ENCODE results near the gene C5orf47. TPM values are rescaled to one million over a fixed set of nuclear protein-coding genes. Genes with fewer than 3 reads are reported as not detected.

The C5orf47 gene
- total and polyA plus RNA-seq, 2 of the 8 experiments (the other 6 are each of a cell fraction or from before 2014, with no cell fraction given): 0.11 TPM; not detected in 1

- POLR2A ChIA-PET (ENCODE audit: partially characterized antibody): interaction anchor here (0.6 kb wide), 1 partner anchor 718 kb away, joined by 3 read pairs; no protein-coding TSS in a partner anchor
- Histone ChIP-seq H2AK5ac (ENCODE audit: low read depth, low read length) (no peak overlapping the region), H3K18ac (ENCODE audit: extremely low read depth, low read length) (no peak overlapping the region), H3K23ac (ENCODE audit: insufficient read length) (no peak overlapping the region), H3K27ac (ENCODE audit: low read depth, low read length) (no peak overlapping the region), H3K14ac (ENCODE audit: insufficient read length) (no peak overlapping the region), H2BK20ac (ENCODE audit: low read length) (no peak overlapping the region), H3K56ac (replicated peaks; ENCODE audit: insufficient read length, low read depth, low read length) (no peak overlapping the region), H3K4me2 (ENCODE audit: insufficient read depth in 1 of 2, low read depth in 2 of 2, low read length in 2 of 2) (no peak overlapping the region), H4K20me1 (replicated peaks in 1 of 2; ENCODE audit: control insufficient read depth in 1 of 2, insufficient read depth in 2 of 2, low read length in 2 of 2) (no peaks in the 10 kb centered on the region), H3K9me3 (ENCODE audit: insufficient read depth in 2 of 2, low read depth in 1 of 2, low read length in 1 of 2) (no peaks in the 10 kb centered on the region; a peak in 1 of 4 replicates), H3K4ac (replicated peaks; ENCODE audit: insufficient read length, low read depth, low read length) (no peak overlapping the region), H2BK12ac (ENCODE audit: low read depth, low read length) (no peak overlapping the region), H3K4me1 (replicated peaks in 1 of 4; ENCODE audit: control insufficient read depth in 3 of 4, insufficient read depth in 4 of 4, low read length in 3 of 4) (no peaks in the 10 kb centered on the region), H3K79me1 (ENCODE audit: low read depth, low read length) (no peaks in the 10 kb centered on the region), H3K27me3 (replicated peaks in 1 of 4; ENCODE audit: control insufficient read depth in 3 of 4, extremely low read depth in 1 of 4, insufficient read depth in 3 of 4, low read length in 3 of 4) (no peaks in the 10 kb centered on the region), H3K4me3 (ENCODE audit: extremely low read depth in 1 of 4, insufficient read depth in 2 of 4, low read depth in 3 of 4, low read length in 4 of 4) (no peak overlapping the region), H2BK15ac (ENCODE audit: low read length) (no peak overlapping the region), H2BK120ac (replicated peaks; ENCODE audit: low read depth, low read length) (no peak overlapping the region), H3K36me3 (ENCODE audit: control insufficient read depth in 2 of 4, insufficient read depth in 4 of 4, low read length in 3 of 4) (no peaks in the 10 kb centered on the region), H4K8ac (ENCODE audit: extremely low read depth, insufficient read depth, low read length) (no peak overlapping the region), H2AFZ (ENCODE audit: low read length) (no peak overlapping the region), H3K79me2 (ENCODE audit: control insufficient read depth in 1 of 2, insufficient read depth in 2 of 2, low read length in 2 of 2) (no peaks in the 10 kb centered on the region), H3K23me2 (ENCODE audit: low read depth, low read length) (no peaks in the 10 kb centered on the region), H3K9ac (replicated peaks in 1 of 4; ENCODE audit: extremely low read depth in 1 of 4, low read depth in 3 of 4, low read length in 3 of 4) (no peak overlapping the region), H4K5ac (ENCODE audit: insufficient read length, low read depth, low read length) (no peak overlapping the region), H4K91ac (replicated peaks; ENCODE audit: insufficient read length, low read length) (no peak overlapping the region), H2BK5ac (ENCODE audit: low read depth, low read length) (no peak overlapping the region)
- FAIRE-seq (no peak), DNase-seq (ENCODE audit: low read depth in 1 of 2, low spot score in 2 of 2) (no peak)
- CTCF ChIA-PET (ENCODE audit: partially characterized antibody): interaction anchor here (0.8 to 1.4 kb wide), 3 partner anchors 35 to 395 kb away, joined by 3 to 4 read pairs (median 4); partner anchors contain the start of gene NSG2
- 80% methylated on average over 1 of the region's 1 CpG; no CpG with 5 or more reads in 1 of the 2 experiments for WGBS, 2 experiments (ENCODE audit: extremely low coverage in 1 of 2, insufficient coverage in 1 of 2, insufficient read length in 1 of 2, insufficient replicate concordance in 2 of 2, low coverage in 1 of 2, low lambda C conversion rate in 2 of 2, missing lambda C conversion rate in 1 of 2)
- TF ChIP-seq E2F6 (IDR thresholded peaks at IDR 0.05) (no peak), GTF2F1 (IDR thresholded peaks at IDR 0.05; ENCODE audit: borderline replicate concordance, low read depth, low read length) (no peak), POU5F1 (IDR thresholded peaks at IDR 0.05; ENCODE audit: low read depth, low read length) (no peak), BACH1 (IDR thresholded peaks at IDR 0.05; ENCODE audit: low read length) (no peak), CBX8 (IDR thresholded peaks at IDR 0.05; ENCODE audit: borderline replicate concordance, low read depth, low read length) (no peak), BRCA1 (IDR thresholded peaks at IDR 0.05; ENCODE audit: low read depth, low read length) (no peak), HDAC2 (IDR thresholded peaks at IDR 0.05; ENCODE audit: borderline replicate concordance in 1 of 2, low read depth in 2 of 2, low read length in 2 of 2) (no peak), RNF2 (IDR thresholded peaks at IDR 0.05; ENCODE audit: borderline replicate concordance, low read depth, low read length, missing control alignments, poor library complexity, severe bottlenecking) (no peak), RBBP5 (IDR thresholded peaks at IDR 0.05; ENCODE audit: borderline replicate concordance, low read depth, low read length) (no peak), HDAC6 (IDR thresholded peaks at IDR 0.05; ENCODE audit: low read depth, low read length) (no peak), ASH2L (IDR thresholded peaks at IDR 0.05; ENCODE audit: low read length) (no peak), EGR1 (IDR thresholded peaks at IDR 0.05; ENCODE audit: borderline replicate concordance, low read depth, low read length) (no peak)
- TF ChIP-seq, protein P1, sequence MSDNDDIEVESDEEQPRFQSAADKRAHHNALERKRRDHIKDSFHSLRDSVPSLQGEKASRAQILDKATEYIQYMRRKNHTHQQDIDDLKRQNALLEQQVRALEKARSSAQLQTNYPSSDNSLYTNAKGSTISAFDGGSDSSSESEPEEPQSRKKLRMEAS (IDR thresholded peaks at IDR 0.05): no peak
Measured at GRCh38 chr5:174010365-174010764, 21.4 kb downstream of the C5orf47 start.

All from H1 (cell line).